ENCODE data around the gene GPC6.

The GPC6 gene

GRCh38 chr13:93762708-93763426, 536.3 kb downstream of the GPC6 start:
- Histone ChIP-seq H3K27ac (replicated peaks; ENCODE audit: low read length) (no peak overlapping the region), H3K9me3 (replicated peaks in 1 of 2; ENCODE audit: control insufficient read depth in 2 of 2, insufficient read depth in 1 of 2, low read depth in 1 of 2, low read length in 2 of 2) (peaks cover 2 to 4% of the 10 kb centered on the region in 2 donors), H2AFZ (ENCODE audit: low read length) (no peak overlapping the region), H3K18ac (ENCODE audit: low read length) (no peak overlapping the region), H3K4me2 (ENCODE audit: insufficient read depth, low read length, poor library complexity, severe bottlenecking) (no peak overlapping the region), H3K4ac (ENCODE audit: low read length) (no peak overlapping the region), H4K8ac (ENCODE audit: low read depth, low read length) (no peak overlapping the region), H2BK12ac (ENCODE audit: low read length) (no peak overlapping the region), H3K27me3 (ENCODE audit: control insufficient read depth in 3 of 3, insufficient read depth in 3 of 3, low read depth in 1 of 3, low read length in 3 of 3) (no peaks in the 10 kb centered on the region), H3K23ac (ENCODE audit: low read depth, low read length, poor library complexity) (no peak overlapping the region), H3K14ac (ENCODE audit: low read length) (no peak overlapping the region), H2BK15ac (ENCODE audit: low read length) (no peak overlapping the region), H3K36me3 (replicated peaks in 1 of 2; ENCODE audit: control insufficient read depth in 2 of 2, insufficient read depth in 2 of 2, low read length in 2 of 2) (no peaks in the 10 kb centered on the region), H2BK120ac (ENCODE audit: low read depth, low read length) (no peak overlapping the region), H4K91ac (ENCODE audit: low read depth, low read length, poor library complexity) (no peak overlapping the region), H2BK5ac (ENCODE audit: low read length) (no peak overlapping the region), H3K4me3 (ENCODE audit: low read length in 2 of 2) (no peak overlapping the region), H3K79me1 (ENCODE audit: low read depth, low read length) (no peaks in the 10 kb centered on the region), H3K9ac (ENCODE audit: low read depth, low read length, poor library complexity) (no peak overlapping the region), H3K4me1 (ENCODE audit: control insufficient read depth in 2 of 2, insufficient read depth in 1 of 2, low read depth in 1 of 2, low read length in 2 of 2) (peaks cover 1 to 2% of the 10 kb centered on the region in 2 donors), H2AK5ac (ENCODE audit: low read depth, low read length) (no peak overlapping the region)
- no CpG with 5 or more reads among the region's 6 CpGs for WGBS, 2 donors (ENCODE audit: extremely low coverage in 2 of 2, insufficient read length in 2 of 2, insufficient replicate concordance in 1 of 2)
- DNase-seq (ENCODE audit: low spot score), result no peak

- Histone ChIP-seq H3K14ac (ENCODE audit: low read length) (no peak overlapping the region), H3K4ac (ENCODE audit: low read length) (no peak overlapping the region), H2BK5ac (ENCODE audit: low read length) (no peak overlapping the region), H2AK5ac (ENCODE audit: low read depth, low read length) (no peak overlapping the region), H3K27me3 (ENCODE audit: control insufficient read depth in 3 of 3, insufficient read depth in 3 of 3, low read depth in 1 of 3, low read length in 3 of 3) (no peaks in the 10 kb centered on the region), H3K36me3 (replicated peaks in 1 of 2; ENCODE audit: control insufficient read depth in 2 of 2, insufficient read depth in 2 of 2, low read length in 2 of 2) (no peaks in the 10 kb centered on the region), H3K4me2 (ENCODE audit: insufficient read depth, low read length, poor library complexity, severe bottlenecking) (no peak overlapping the region), H4K91ac (ENCODE audit: low read depth, low read length, poor library complexity) (no peak overlapping the region), H4K8ac (ENCODE audit: low read depth, low read length) (no peak overlapping the region), H3K4me1 (ENCODE audit: control insufficient read depth in 2 of 2, insufficient read depth in 1 of 2, low read depth in 1 of 2, low read length in 2 of 2) (peaks cover 0 to 4% of the 10 kb centered on the region in 2 donors), H3K23ac (ENCODE audit: low read depth, low read length, poor library complexity) (no peak overlapping the region), H2BK12ac (ENCODE audit: low read length) (no peak overlapping the region), H2BK120ac (ENCODE audit: low read depth, low read length) (no peak overlapping the region), H3K18ac (ENCODE audit: low read length) (no peak overlapping the region), H3K9me3 (replicated peaks in 1 of 2; ENCODE audit: control insufficient read depth in 2 of 2, insufficient read depth in 1 of 2, low read depth in 1 of 2, low read length in 2 of 2) (peaks cover 2 to 4% of the 10 kb centered on the region in 2 donors), H2AFZ (ENCODE audit: low read length) (no peak overlapping the region), H2BK15ac (ENCODE audit: low read length) (no peak overlapping the region), H3K9ac (ENCODE audit: low read depth, low read length, poor library complexity) (no peak overlapping the region), H3K79me1 (ENCODE audit: low read depth, low read length) (no peaks in the 10 kb centered on the region), H3K4me3 (ENCODE audit: low read length in 2 of 2) (no peak overlapping the region), H3K27ac (replicated peaks; ENCODE audit: low read length) (no peak overlapping the region)
- WGBS, 2 donors (ENCODE audit: extremely low coverage in 2 of 2, insufficient read length in 2 of 2, insufficient replicate concordance in 1 of 2), result no CpG with 5 or more reads among the region's 2 CpGs
- DNase-seq (ENCODE audit: low spot score), result no peak
Observed at GRCh38 chr13:93765062-93765461, 538.5 kb downstream of the GPC6 start.

DNA sequence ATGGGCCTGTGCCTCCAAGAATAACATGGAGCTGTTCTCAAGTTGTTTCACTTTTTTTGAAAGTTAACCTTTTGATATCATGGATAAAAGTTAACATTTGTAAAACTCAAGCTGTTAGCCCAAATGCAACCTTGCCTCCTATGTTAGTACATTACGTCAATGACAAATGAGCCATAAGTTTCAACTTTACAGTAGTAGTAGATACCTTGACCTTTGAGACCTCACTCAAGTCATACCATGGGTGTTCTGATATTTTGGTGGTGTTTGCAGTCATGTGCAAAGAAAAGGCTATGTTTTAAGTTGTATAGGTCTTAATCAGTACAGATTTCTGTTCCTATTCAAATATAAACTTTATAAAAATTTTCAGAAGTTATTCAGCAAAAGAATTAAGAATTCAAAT, 539.2 kb downstream of the GPC6 start:
- H3K14ac ChIP-seq (ENCODE audit: low read length), result no peak overlapping the region
- peaks cover 0 to 7% of the 10 kb centered on the region in 2 donors for H3K4me1 ChIP-seq (ENCODE audit: control insufficient read depth in 2 of 2, insufficient read depth in 1 of 2, low read depth in 1 of 2, low read length in 2 of 2)
- no peak overlapping the region for H3K27ac ChIP-seq (replicated peaks; ENCODE audit: low read length)
- H4K91ac ChIP-seq (ENCODE audit: low read depth, low read length, poor library complexity), result no peak overlapping the region
- no peak overlapping the region for H2BK12ac ChIP-seq (ENCODE audit: low read length)
- no peak overlapping the region for H2BK15ac ChIP-seq (ENCODE audit: low read length)
- H3K27me3 ChIP-seq (ENCODE audit: control insufficient read depth in 3 of 3, insufficient read depth in 3 of 3, low read depth in 1 of 3, low read length in 3 of 3), result no peaks in the 10 kb centered on the region
- no peak overlapping the region for H2AFZ ChIP-seq (ENCODE audit: low read length)
- no peak overlapping the region for H4K8ac ChIP-seq (ENCODE audit: low read depth, low read length)
- DNase-seq (ENCODE audit: low spot score), result no peak
- H3K18ac ChIP-seq (ENCODE audit: low read length), result no peak overlapping the region
- no peaks in the 10 kb centered on the region for H3K79me1 ChIP-seq (ENCODE audit: low read depth, low read length)
- H3K4ac ChIP-seq (ENCODE audit: low read length), result no peak overlapping the region
- H2AK5ac ChIP-seq (ENCODE audit: low read depth, low read length), result no peak overlapping the region
- H3K4me2 ChIP-seq (ENCODE audit: insufficient read depth, low read length, poor library complexity, severe bottlenecking), result no peak overlapping the region
- no CpG with 5 or more reads among the region's 1 CpG for WGBS, 2 donors (ENCODE audit: extremely low coverage in 2 of 2, insufficient read length in 2 of 2, insufficient replicate concordance in 1 of 2)
- no peak overlapping the region for H2BK120ac ChIP-seq (ENCODE audit: low read depth, low read length)
- no peak overlapping the region for H3K4me3 ChIP-seq (ENCODE audit: low read length in 2 of 2)
- no peaks in the 10 kb centered on the region for H3K36me3 ChIP-seq (replicated peaks in 1 of 2; ENCODE audit: control insufficient read depth in 2 of 2, insufficient read depth in 2 of 2, low read length in 2 of 2)
- H3K9me3 ChIP-seq (replicated peaks in 1 of 2; ENCODE audit: control insufficient read depth in 2 of 2, insufficient read depth in 1 of 2, low read depth in 1 of 2, low read length in 2 of 2), result peaks cover 2 to 4% of the 10 kb centered on the region in 2 donors
- H3K9ac ChIP-seq (ENCODE audit: low read depth, low read length, poor library complexity), result no peak overlapping the region
- no peak overlapping the region for H3K23ac ChIP-seq (ENCODE audit: low read depth, low read length, poor library complexity)
- no peak overlapping the region for H2BK5ac ChIP-seq (ENCODE audit: low read length)

DNA sequence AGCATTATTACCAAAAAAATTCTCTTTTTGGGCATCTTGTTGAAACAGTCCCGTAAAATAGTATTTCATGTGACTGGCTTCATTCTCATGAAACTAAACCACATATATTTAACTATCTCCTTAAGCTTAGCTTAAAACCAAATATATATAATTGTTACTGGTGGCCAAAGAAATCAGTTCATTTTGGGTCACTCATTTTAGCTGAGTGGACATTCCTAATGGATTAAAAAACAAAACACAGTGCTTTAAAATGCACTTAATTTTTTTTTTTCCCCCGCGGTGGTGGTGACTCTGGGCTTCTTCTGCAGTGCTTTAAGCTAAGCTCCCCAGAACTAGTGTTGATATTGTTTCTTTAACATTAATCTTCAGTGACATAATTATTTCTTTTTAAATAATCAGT, 540.1 kb downstream of the GPC6 start:
- Histone ChIP-seq H4K8ac (ENCODE audit: low read depth, low read length) (no peak overlapping the region), H3K18ac (ENCODE audit: low read length) (no peak overlapping the region), H2AK5ac (ENCODE audit: low read depth, low read length) (no peak overlapping the region), H3K27ac (replicated peaks; ENCODE audit: low read length) (no peak overlapping the region), H4K91ac (ENCODE audit: low read depth, low read length, poor library complexity) (no peak overlapping the region), H2BK12ac (ENCODE audit: low read length) (no peak overlapping the region), H3K36me3 (replicated peaks in 1 of 2; ENCODE audit: control insufficient read depth in 2 of 2, insufficient read depth in 2 of 2, low read length in 2 of 2) (no peaks in the 10 kb centered on the region), H3K23ac (ENCODE audit: low read depth, low read length, poor library complexity) (no peak overlapping the region), H3K4me3 (ENCODE audit: low read length in 2 of 2) (no peak overlapping the region), H3K79me1 (ENCODE audit: low read depth, low read length) (no peaks in the 10 kb centered on the region), H3K9me3 (replicated peaks in 1 of 2; ENCODE audit: control insufficient read depth in 2 of 2, insufficient read depth in 1 of 2, low read depth in 1 of 2, low read length in 2 of 2) (peaks cover 2 to 4% of the 10 kb centered on the region in 2 donors), H3K4me2 (ENCODE audit: insufficient read depth, low read length, poor library complexity, severe bottlenecking) (no peak overlapping the region), H2AFZ (ENCODE audit: low read length) (no peak overlapping the region), H3K4ac (ENCODE audit: low read length) (no peak overlapping the region), H2BK5ac (ENCODE audit: low read length) (no peak overlapping the region), H2BK120ac (ENCODE audit: low read depth, low read length) (no peak overlapping the region), H3K27me3 (ENCODE audit: control insufficient read depth in 3 of 3, insufficient read depth in 3 of 3, low read depth in 1 of 3, low read length in 3 of 3) (no peaks in the 10 kb centered on the region), H3K14ac (ENCODE audit: low read length) (no peak overlapping the region), H2BK15ac (ENCODE audit: low read length) (no peak overlapping the region), H3K9ac (ENCODE audit: low read depth, low read length, poor library complexity) (no peak overlapping the region), H3K4me1 (ENCODE audit: control insufficient read depth in 2 of 2, insufficient read depth in 1 of 2, low read depth in 1 of 2, low read length in 2 of 2) (peaks cover 2 to 11% of the 10 kb centered on the region in 2 donors)
- no peak for DNase-seq (ENCODE audit: low spot score)
- WGBS, 2 donors (ENCODE audit: extremely low coverage in 2 of 2, insufficient read length in 2 of 2, insufficient replicate concordance in 1 of 2), result no CpG with 5 or more reads among the region's 3 CpGs

All from neuronal stem cell (in vitro differentiated cells).